Activated T-helper 17 cell treated with anti-CD3 and anti-CD28 coated beads, Interleukin-2, amount 50 U/mL, for 72 hours (primary cell): Measurements from ENCODE around the gene SPHK1. TPM values are rescaled to one million over a fixed set of nuclear protein-coding genes. Genes with fewer than 3 reads are reported as not detected.

ENCODE experiments used
- total RNA-seq, 2 donors: library from RNA; stranded (reverse); gene quantifications; one replicate each; pipeline ENCODE4 v1.2.3, GENCODE V29; 2022

Gene SPHK1
- total RNA-seq, 2 donors from 2014 or later: 10.5 to 12.4 TPM

Other genes starting within 250 kb of the SPHK1 start
- under 1 TPM in 1 of 2 donors, not detected in 1; 0.15 TPM for gene FOXJ1, start 243.4 kb upstream of the SPHK1 start, total RNA-seq
- 10 to 100 TPM; 15.5 to 17.4 TPM for gene RNF157, start 144.1 kb upstream of the SPHK1 start, total RNA-seq
- gene UBALD2, start 119.3 kb upstream of the SPHK1 start, total RNA-seq: 100 to 1,000 TPM; 173 to 187 TPM
- 1 to 10 TPM in 1 of 2 donors, under 1 TPM in 1; 0.85 to 2.1 TPM for gene QRICH2, start 76.3 kb upstream of the SPHK1 start, total RNA-seq
- 10 to 100 TPM; 24.5 to 29.7 TPM for gene PRPSAP1, start 30.7 kb upstream of the SPHK1 start, total RNA-seq
- 10 to 100 TPM; 35.3 to 38.7 TPM for gene UBE2O, start 68.5 kb downstream of the SPHK1 start, total RNA-seq
- not detected for gene AANAT, start 83.0 kb downstream of the SPHK1 start, total RNA-seq
- gene RHBDF2, start 116.8 kb downstream of the SPHK1 start, total RNA-seq: 10 to 100 TPM; 33.3 to 56.5 TPM
- gene CYGB, start 153.1 kb downstream of the SPHK1 start, total RNA-seq: not detected
- not detected for gene PRCD, start 155.4 kb downstream of the SPHK1 start, total RNA-seq
- gene ST6GALNAC2, start 201.3 kb downstream of the SPHK1 start, total RNA-seq: under 1 TPM in 1 of 2 donors, not detected in 1; 0.29 TPM